ENCODE data around the gene ISYNA1. TPM values are rescaled to one million over a fixed set of nuclear protein-coding genes. Genes with fewer than 3 reads are reported as not detected.
A peak's percentile ranks its signal among the peaks of the same experiment; 100 is the strongest.

The ISYNA1 gene
- total RNA-seq (ENCODE audit: low replicate concordance), result 6.3 and 42.1 TPM in 2 replicates

GRCh38 chr19:18437491-18438330 lies at the start of gene ISYNA1:
ISYNA1 (minus strand) TSS chr19:18438133; CDS start chr19:18437979, 154 bp downstream.
- no peak for TF ChIP-seq CTCF (IDR thresholded peaks at IDR 0.05; ENCODE audit: insufficient read depth, low read length)
- DNase-seq (ENCODE audit: low read depth), result no peak
- H3K4me3 ChIP-seq (ENCODE audit: low read depth, low read length), result peak within 1 kb of the TSS; percentile 61

GRCh38 chr19:18486746-18487145 lies 48.8 kb upstream of the ISYNA1 start:
- DNase-seq (ENCODE audit: low read depth), result no peak
- no peak overlapping the region for H3K4me3 ChIP-seq (ENCODE audit: low read depth, low read length)
- TF ChIP-seq CTCF (IDR thresholded peaks at IDR 0.05; ENCODE audit: insufficient read depth, low read length), result no peak

- no peak for DNase-seq (ENCODE audit: low read depth)
- H3K4me3 ChIP-seq (ENCODE audit: low read depth, low read length), result no peak overlapping the region
- no peak for TF ChIP-seq CTCF (IDR thresholded peaks at IDR 0.05; ENCODE audit: insufficient read depth, low read length)
These were observed 47.1 kb upstream of the ISYNA1 start for GRCh38 chr19:18484992-18485391.

DNA sequence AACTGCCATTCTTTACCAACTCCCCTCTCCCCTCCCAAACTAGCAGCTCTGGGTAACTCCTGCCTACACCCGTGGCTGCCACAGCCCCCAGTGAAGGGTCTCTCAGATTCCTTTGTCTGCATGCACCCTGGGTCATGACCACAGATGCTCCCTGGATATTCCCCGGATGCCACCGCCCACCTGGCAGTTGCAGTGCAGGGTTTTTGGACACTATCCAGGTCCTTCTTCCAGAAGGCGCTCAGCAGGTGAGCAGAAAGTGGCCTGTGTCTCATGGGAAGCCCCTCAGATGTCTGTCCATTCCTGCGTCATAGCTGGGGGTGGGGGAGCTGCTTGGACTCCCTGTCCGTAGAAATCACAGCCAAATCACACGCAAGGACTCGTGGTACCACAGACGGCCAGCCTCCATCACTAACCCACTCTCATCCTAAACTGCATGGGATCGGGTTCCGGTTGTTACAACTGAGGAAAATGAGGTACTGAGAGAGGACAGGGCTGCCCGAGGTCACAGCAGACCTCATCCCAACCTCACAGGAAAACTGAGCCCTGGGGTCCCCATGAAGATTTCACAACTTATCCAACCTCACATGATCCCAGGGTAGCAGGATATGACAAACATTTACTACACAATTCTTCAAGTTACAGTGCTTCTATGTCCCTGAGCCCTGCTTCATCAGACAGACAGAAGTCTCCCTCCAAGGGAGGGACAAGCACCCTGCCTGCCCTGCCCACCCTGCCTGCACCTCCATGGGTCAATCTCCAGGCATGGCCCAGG lies 45.4 kb upstream of the ISYNA1 start:
- H3K4me3 ChIP-seq (ENCODE audit: low read depth, low read length), result no peak overlapping the region
- DNase-seq (ENCODE audit: low read depth), result no peak
- no peak for TF ChIP-seq CTCF (IDR thresholded peaks at IDR 0.05; ENCODE audit: insufficient read depth, low read length)

DNA sequence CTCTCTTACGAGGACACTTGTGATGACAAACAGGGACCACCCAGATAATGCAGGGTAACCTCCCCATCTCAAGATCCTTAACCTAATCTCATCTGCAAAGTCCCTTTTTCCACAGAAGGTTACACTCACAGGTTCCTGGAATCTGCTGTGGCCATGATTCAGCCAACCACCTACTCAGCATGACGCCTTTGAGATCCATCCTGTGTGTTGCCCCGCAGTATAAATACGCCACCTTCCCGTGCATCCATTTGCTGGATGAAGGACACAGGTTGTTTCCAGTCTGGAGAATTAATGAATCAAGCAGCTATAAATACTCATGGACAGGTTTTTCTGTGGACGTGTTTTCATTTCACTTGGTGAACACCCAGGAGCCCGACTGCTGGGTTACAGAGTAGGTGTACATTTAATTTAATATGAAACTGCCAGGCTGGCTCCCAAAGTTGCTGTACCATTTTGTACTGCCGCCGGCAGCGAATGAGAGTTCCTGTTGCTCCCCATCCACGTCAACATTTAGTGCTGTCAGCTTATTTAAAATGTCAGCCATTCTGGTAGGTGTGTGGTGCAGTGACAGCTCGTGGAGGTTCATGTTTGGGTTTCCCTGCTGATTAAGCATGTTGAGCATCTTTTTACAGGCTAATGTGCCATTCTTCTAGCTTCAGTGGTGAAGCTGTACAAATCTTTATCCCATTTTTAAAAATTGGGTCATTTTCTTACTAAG lies 43.7 kb upstream of the ISYNA1 start:
- no peak overlapping the region for H3K4me3 ChIP-seq (ENCODE audit: low read depth, low read length)
- DNase-seq (ENCODE audit: low read depth), result no peak
- no peak for TF ChIP-seq CTCF (IDR thresholded peaks at IDR 0.05; ENCODE audit: insufficient read depth, low read length)

GRCh38 chr19:18480006-18480691 lies 42.2 kb upstream of the ISYNA1 start:
- TF ChIP-seq CTCF (IDR thresholded peaks at IDR 0.05; ENCODE audit: insufficient read depth, low read length), result no peak
- no peak overlapping the region for H3K4me3 ChIP-seq (ENCODE audit: low read depth, low read length)
- peak; percentile 77 for DNase-seq (ENCODE audit: low read depth)
